Measurements from ENCODE around the gene XCL2. TPM values are rescaled to one million over a fixed set of nuclear protein-coding genes. Genes with fewer than 3 reads are reported as not detected.
"Not testable (repeated sequence)": the region's sequence is repeated elsewhere in the genome, so short reads cannot be mapped to it uniquely, and the experiment has no call there.

Gene XCL2
- total RNA-seq = 44.9 and 46.4 TPM in 2 replicates

GRCh38 chr1:168543840-168544498 is at the start of gene XCL2:
TSS of gene XCL2 (minus strand) at chr1:168543997. CDS start at chr1:168543964, 33 bp downstream.
- Mint-ChIP-seq H3K4me1 (peaks cover 13% of the 10 kb centered on the region), H3K27me3 (peaks cover 10% of the 10 kb centered on the region), H3K27ac (peak within 1 kb of the TSS; percentile 10), H3K9me3 (peaks cover 14% of the 10 kb centered on the region)
- H3K36me3 Mint-ChIP-seq (ENCODE audit: low read depth); DNase-seq; H3K4me3 Mint-ChIP-seq; intact Hi-C loops (cut with micrococcal nuclease): not testable (repeated sequence)

- peaks cover under 1% of the 10 kb centered on the region for H3K36me3 Mint-ChIP-seq (ENCODE audit: low read depth)
- DNase-seq = no peak
- no peak overlapping the region for H3K4me3 Mint-ChIP-seq
- intact Hi-C loops (cut with micrococcal nuclease) = no loop called here
- H3K9me3 Mint-ChIP-seq = peaks cover 8% of the 10 kb centered on the region
- no peaks in the 10 kb centered on the region for H3K4me1 Mint-ChIP-seq
- peaks cover 8% of the 10 kb centered on the region for H3K27me3 Mint-ChIP-seq
- no peak overlapping the region for H3K27ac Mint-ChIP-seq
Measured at GRCh38 chr1:168591641-168592250, 47.9 kb upstream of the XCL2 start.

GRCh38 chr1:168591066-168591465 is 47.3 kb upstream of the XCL2 start:
- DNase-seq = no peak
- no peaks in the 10 kb centered on the region for H3K36me3 Mint-ChIP-seq (ENCODE audit: low read depth)
- intact Hi-C loops (cut with micrococcal nuclease) = no loop called here
- no peaks in the 10 kb centered on the region for H3K4me1 Mint-ChIP-seq
- H3K27me3 Mint-ChIP-seq = peaks cover 7% of the 10 kb centered on the region
- no peak overlapping the region for H3K27ac Mint-ChIP-seq
- peaks cover 10% of the 10 kb centered on the region for H3K9me3 Mint-ChIP-seq
- no peak overlapping the region for H3K4me3 Mint-ChIP-seq

GRCh38 chr1:168589167-168589566 is 45.4 kb upstream of the XCL2 start:
- Mint-ChIP-seq H3K27ac (no peak overlapping the region), H3K36me3 (ENCODE audit: low read depth) (no peaks in the 10 kb centered on the region), H3K9me3 (peaks cover 15% of the 10 kb centered on the region), H3K27me3 (peaks cover 8% of the 10 kb centered on the region), H3K4me3 (no peak overlapping the region), H3K4me1 (peaks cover 3% of the 10 kb centered on the region)
- intact Hi-C loops (cut with micrococcal nuclease) = no loop called here
- DNase-seq = no peak

GRCh38 chr1:168585937-168586336 is 42.1 kb upstream of the XCL2 start:
- H3K4me1 Mint-ChIP-seq = peaks cover 3% of the 10 kb centered on the region
- DNase-seq = no peak

GRCh38 chr1:168585191-168585590 is 41.4 kb upstream of the XCL2 start:
- H3K4me1 Mint-ChIP-seq = peaks cover 3% of the 10 kb centered on the region
- no peak for DNase-seq
- intact Hi-C loops (cut with micrococcal nuclease) = no loop called here
- peaks cover 5% of the 10 kb centered on the region for H3K27me3 Mint-ChIP-seq
- H3K36me3 Mint-ChIP-seq (ENCODE audit: low read depth) = peaks cover 2% of the 10 kb centered on the region
- no peak overlapping the region for H3K4me3 Mint-ChIP-seq
- peaks cover 15% of the 10 kb centered on the region for H3K9me3 Mint-ChIP-seq
- H3K27ac Mint-ChIP-seq = no peak overlapping the region

More at GRCh38 chr1:168585937-168586336, 42.1 kb upstream of the XCL2 start:
- Mint-ChIP-seq H3K27me3 (peaks cover 5% of the 10 kb centered on the region), H3K9me3 (peaks cover 15% of the 10 kb centered on the region), H3K27ac (no peak overlapping the region), H3K36me3 (ENCODE audit: low read depth) (no peaks in the 10 kb centered on the region), H3K4me3 (no peak overlapping the region)
- intact Hi-C loops (cut with micrococcal nuclease) = no loop called here

GRCh38 chr1:168583571-168583970 is 39.8 kb upstream of the XCL2 start:
- DNase-seq = no peak
- H3K27me3 Mint-ChIP-seq = peaks cover 3% of the 10 kb centered on the region
- no peak overlapping the region for H3K4me3 Mint-ChIP-seq
- H3K27ac Mint-ChIP-seq = no peak overlapping the region
- H3K36me3 Mint-ChIP-seq (ENCODE audit: low read depth) = peaks cover 2% of the 10 kb centered on the region
- peaks cover 3% of the 10 kb centered on the region for H3K4me1 Mint-ChIP-seq
- H3K9me3 Mint-ChIP-seq = peaks cover 15% of the 10 kb centered on the region
- intact Hi-C loops (cut with micrococcal nuclease) = no loop called here

GRCh38 chr1:168582688-168583336 is 39.0 kb upstream of the XCL2 start:
- Mint-ChIP-seq H3K36me3 (ENCODE audit: low read depth) (peaks cover 2% of the 10 kb centered on the region), H3K9me3 (peaks cover 11% of the 10 kb centered on the region), H3K27me3 (peaks cover 3% of the 10 kb centered on the region), H3K27ac (no peak overlapping the region), H3K4me1 (peaks cover 3% of the 10 kb centered on the region), H3K4me3 (no peak overlapping the region)
- intact Hi-C loops (cut with micrococcal nuclease) = no loop called here
- no peak for DNase-seq

- Mint-ChIP-seq H3K4me1 (peaks cover 6% of the 10 kb centered on the region), H3K9me3 (peaks cover 7% of the 10 kb centered on the region), H3K4me3 (no peak overlapping the region), H3K27me3 (peaks cover 6% of the 10 kb centered on the region), H3K27ac (no peak overlapping the region), H3K36me3 (ENCODE audit: low read depth) (peaks cover 2% of the 10 kb centered on the region)
- DNase-seq = no peak
- intact Hi-C loops (cut with micrococcal nuclease) = no loop called here
Measured at GRCh38 chr1:168581817-168582572, 38.2 kb upstream of the XCL2 start.

- DNase-seq; H3K4me1 Mint-ChIP-seq; intact Hi-C loops (cut with micrococcal nuclease); H3K27me3 Mint-ChIP-seq; H3K27ac Mint-ChIP-seq; H3K4me3 Mint-ChIP-seq; H3K36me3 Mint-ChIP-seq (ENCODE audit: low read depth); H3K9me3 Mint-ChIP-seq: not testable (repeated sequence)
Measured at GRCh38 chr1:168580991-168581390, 37.2 kb upstream of the XCL2 start.

- H3K9me3 Mint-ChIP-seq; H3K27ac Mint-ChIP-seq; intact Hi-C loops (cut with micrococcal nuclease): not testable (repeated sequence)
Measured at GRCh38 chr1:168580290-168580689, 36.5 kb upstream of the XCL2 start.

GRCh38 chr1:168578531-168579185 is 34.9 kb upstream of the XCL2 start:
- H3K27me3 Mint-ChIP-seq; H3K4me1 Mint-ChIP-seq; H3K9me3 Mint-ChIP-seq; H3K4me3 Mint-ChIP-seq; H3K36me3 Mint-ChIP-seq (ENCODE audit: low read depth); DNase-seq; H3K27ac Mint-ChIP-seq: not testable (repeated sequence)
- intact Hi-C loops (cut with micrococcal nuclease) = loop anchor here (10.0 kb wide), 1 partner anchor 344 kb away; no protein-coding TSS in a partner anchor

More at GRCh38 chr1:168580290-168580689, 36.5 kb upstream of the XCL2 start:
- not testable (repeated sequence) for H3K4me3 Mint-ChIP-seq; DNase-seq; H3K27me3 Mint-ChIP-seq; H3K36me3 Mint-ChIP-seq (ENCODE audit: low read depth); H3K4me1 Mint-ChIP-seq

GRCh38 chr1:168576245-168576688 is 32.5 kb upstream of the XCL2 start, which contains the start of gene XCL1:
TSS of gene XCL1 (plus strand) at chr1:168576605. CDS start at chr1:168576638, 33 bp downstream.
- intact Hi-C loops (cut with micrococcal nuclease) = loop anchor here (10.0 kb wide), 1 partner anchor 341 kb away; no protein-coding TSS in a partner anchor
- H3K27ac Mint-ChIP-seq = peak within 1 kb of the TSS; percentile 82
- not testable (repeated sequence) for H3K36me3 Mint-ChIP-seq (ENCODE audit: low read depth); H3K9me3 Mint-ChIP-seq; H3K27me3 Mint-ChIP-seq
- H3K4me3 Mint-ChIP-seq = peak within 1 kb of the TSS; percentile 68
- peaks cover 21% of the 10 kb centered on the region for H3K4me1 Mint-ChIP-seq
- DNase-seq = peak; percentile 61
